H1 (cell line): Measurements from ENCODE around the gene GPR162. TPM values are rescaled to one million over a fixed set of nuclear protein-coding genes. Genes with fewer than 3 reads are reported as not detected.

Source experiments
- CTCF ChIA-PET: fragments of 300-600 bp; sonication (Branson Sonifier 250); formaldehyde crosslinking; loops from one replicate; lab custom pipeline; 2021; ENCODE audit not compliant: partially characterized antibody; lab: Charles Lee
- POLR2A ChIA-PET: fragments of 300-600 bp; sonication (Branson Sonifier 250); formaldehyde crosslinking; loops from one replicate; lab custom pipeline; 2021; ENCODE audit warnings: inconsistent platforms; ENCODE audit not compliant: partially characterized antibody; lab: Charles Lee
- DNase-seq, 2 experiments: peaks; one replicate each; pipeline versions ENCODE4 v3.0.0 to v3.0.0-alpha.2; 2010 to 2022; ENCODE audit warnings: low spot score in 2 of 2, low read depth in 1 of 2, mixed read lengths in 1 of 2
- FAIRE-seq: peaks from 2 replicates; lab custom pipeline; 2011; peaks lifted over from hg19 to GRCh38; lab: Jason Lieb, UNC
- H2AFZ ChIP-seq: 2 replicates; pipeline ENCODE4 v1.8.1; 2012; ENCODE audit warnings: low read length, inconsistent platforms
- H2AK5ac ChIP-seq: 2 replicates; pipeline ENCODE4 v1.6.1; 2013; ENCODE audit warnings: low read depth, low read length
- H2BK120ac ChIP-seq: replicated peaks from 2 replicates; pipeline ENCODE3; 2013; ENCODE audit warnings: low read depth, low read length, inconsistent platforms
- H2BK12ac ChIP-seq: 2 replicates; pipeline ENCODE4 v1.6.1; 2013; ENCODE audit warnings: low read depth, low read length
- H2BK15ac ChIP-seq: 2 replicates; pipeline ENCODE4 v1.6.1; 2013; ENCODE audit warnings: low read length
- H2BK20ac ChIP-seq: 2 replicates; pipeline ENCODE4 v1.6.1; 2013; ENCODE audit warnings: low read length
- H2BK5ac ChIP-seq: 2 replicates; pipeline ENCODE4 v1.6.1; 2013; ENCODE audit warnings: low read depth, low read length
- H3K14ac ChIP-seq: 2 replicates; pipeline ENCODE4 v1.6.1; 2013; ENCODE audit warnings: inconsistent platforms; ENCODE audit not compliant: insufficient read length
- H3K18ac ChIP-seq: 2 replicates; pipeline ENCODE4 v1.6.1; 2013; ENCODE audit warnings: low read length; ENCODE audit errors: extremely low read depth
- H3K23ac ChIP-seq: 2 replicates; pipeline ENCODE4 v1.6.1; 2013; ENCODE audit warnings: inconsistent platforms; ENCODE audit not compliant: insufficient read length
- H3K23me2 ChIP-seq: 2 replicates; pipeline ENCODE4 v1.6.1; 2013; ENCODE audit warnings: low read depth, low read length
- H3K27ac ChIP-seq: 2 replicates; pipeline ENCODE4 v1.6.1; 2011; ENCODE audit warnings: low read depth, low read length, inconsistent platforms
- H3K27me3 ChIP-seq, 4 experiments: replicated peaks in 1 of 4; 1 replicate in 1 of 4; 2 replicates in 3 of 4; pipeline versions ENCODE4 v1.6.1 to v1.8.1; 2011 to 2013; ENCODE audit warnings: low read length in 3 of 4, mild to moderate bottlenecking in 3 of 4, inconsistent platforms in 2 of 4, mixed read lengths in 2 of 4, moderate library complexity in 1 of 4; ENCODE audit not compliant: control insufficient read depth in 3 of 4, insufficient read depth in 3 of 4; ENCODE audit errors: extremely low read depth in 1 of 4
- H3K36me3 ChIP-seq, 4 experiments: 2 replicates each; pipeline versions ENCODE4 v1.6.1 to v1.8.1; 2011 to 2013; ENCODE audit warnings: mild to moderate bottlenecking in 4 of 4, low read length in 3 of 4, moderate library complexity in 2 of 4, control low read depth in 1 of 4, inconsistent platforms in 1 of 4; ENCODE audit not compliant: insufficient read depth in 4 of 4, control insufficient read depth in 2 of 4
- H3K4ac ChIP-seq: replicated peaks from 2 replicates; pipeline ENCODE3; 2013; ENCODE audit warnings: low read length, low read depth, mixed read lengths, inconsistent platforms; ENCODE audit not compliant: insufficient read length
- H3K4me1 ChIP-seq, 4 experiments: replicated peaks in 1 of 4; 1 replicate in 1 of 4; 2 replicates in 3 of 4; pipeline versions ENCODE4 v1.6.1 to v1.8.1; 2011 to 2013; ENCODE audit warnings: low read length in 3 of 4, inconsistent platforms in 2 of 4, mixed read lengths in 1 of 4; ENCODE audit not compliant: insufficient read depth in 4 of 4, control insufficient read depth in 3 of 4
- H3K4me2 ChIP-seq, 2 experiments: 2 replicates each; pipeline versions ENCODE4 v1.6.1 to v1.8.1; 2011 to 2013; ENCODE audit warnings: low read depth in 2 of 2, low read length in 2 of 2, control low read depth in 1 of 2, inconsistent platforms in 1 of 2, mild to moderate bottlenecking in 1 of 2; ENCODE audit not compliant: insufficient read depth in 1 of 2
- H3K4me3 ChIP-seq, 4 experiments: fragments of 200-600, 300-600 bp in 1 of 4; sonication (generic), shearing (Covaris generic), sonication (Bioruptor Twin) in 1 of 4; 2 replicates each; pipeline versions ENCODE4 v1.5.1 to v1.8.1; 2011 to 2016; ENCODE audit warnings: low read length in 4 of 4, low read depth in 3 of 4, control low read depth in 2 of 4, inconsistent platforms in 2 of 4, mild to moderate bottlenecking in 2 of 4, mixed read lengths in 1 of 4, moderate library complexity in 1 of 4; ENCODE audit not compliant: insufficient read depth in 2 of 4; ENCODE audit errors: extremely low read depth in 1 of 4
- H3K56ac ChIP-seq: replicated peaks from 2 replicates; pipeline ENCODE3; 2013; ENCODE audit warnings: low read depth, mild to moderate bottlenecking, mixed read lengths, low read length, inconsistent platforms; ENCODE audit not compliant: insufficient read length
- H3K79me1 ChIP-seq: 2 replicates; pipeline ENCODE4 v1.6.1; 2013; ENCODE audit warnings: low read depth, low read length, control low read depth
- H3K79me2 ChIP-seq, 2 experiments: 2 replicates each; pipeline versions ENCODE4 v1.6.1 to v1.8.1; 2012 to 2013; ENCODE audit warnings: low read length in 2 of 2, mild to moderate bottlenecking in 2 of 2, inconsistent platforms in 1 of 2; ENCODE audit not compliant: insufficient read depth in 2 of 2, control insufficient read depth in 1 of 2
- H3K9ac ChIP-seq, 4 experiments: replicated peaks in 1 of 4; 1 replicate in 1 of 4; 2 replicates in 3 of 4; pipeline versions ENCODE4 v1.6.1 to v1.8.1; 2011 to 2013; ENCODE audit warnings: low read depth in 3 of 4, low read length in 3 of 4, control low read depth in 2 of 4, mild to moderate bottlenecking in 2 of 4, moderate library complexity in 2 of 4, inconsistent platforms in 1 of 4; ENCODE audit errors: extremely low read depth in 1 of 4
- H3K9me3 ChIP-seq, 2 experiments: 2 replicates each; pipeline versions ENCODE4 v1.6.1 to v1.8.1; 2012 to 2013; ENCODE audit warnings: mild to moderate bottlenecking in 2 of 2, moderate library complexity in 2 of 2, control low read depth in 1 of 2, inconsistent platforms in 1 of 2, low read depth in 1 of 2, low read length in 1 of 2, mixed read lengths in 1 of 2; ENCODE audit not compliant: insufficient read depth in 2 of 2
- H4K20me1 ChIP-seq, 2 experiments: replicated peaks in 1 of 2; 2 replicates each; pipeline versions ENCODE3 to v1.8.1; 2011 to 2013; ENCODE audit warnings: inconsistent platforms in 2 of 2, low read length in 2 of 2, mild to moderate bottlenecking in 1 of 2; ENCODE audit not compliant: insufficient read depth in 2 of 2, control insufficient read depth in 1 of 2
- H4K5ac ChIP-seq: 2 replicates; pipeline ENCODE4 v1.6.1; 2013; ENCODE audit warnings: low read length, low read depth, mixed read lengths, inconsistent platforms; ENCODE audit not compliant: insufficient read length
- H4K8ac ChIP-seq: 2 replicates; pipeline ENCODE4 v1.8.0; 2013; ENCODE audit warnings: mild to moderate bottlenecking, moderate library complexity, low read length, inconsistent platforms; ENCODE audit not compliant: insufficient read depth; ENCODE audit errors: extremely low read depth
- H4K91ac ChIP-seq: replicated peaks from 2 replicates; pipeline ENCODE3; 2013; ENCODE audit warnings: low read length, mixed read lengths, inconsistent platforms; ENCODE audit not compliant: insufficient read length
- BCL11A ChIP-seq, 2 experiments: IDR thresholded peaks; one replicate each; pipeline ENCODE4 v1.6.1; 2011; ENCODE audit warnings: low read depth in 2 of 2, low read length in 2 of 2, mild to moderate bottlenecking in 2 of 2
- CHD2 ChIP-seq: IDR thresholded peaks from 2 replicates; pipeline ENCODE4 v1.6.1; 2012; ENCODE audit warnings: low read length, improper control_type of control experiment
- HDAC6 ChIP-seq: IDR thresholded peaks from one replicate; pipeline ENCODE4 v1.7.1; 2012; ENCODE audit warnings: low read depth, mild to moderate bottlenecking, inconsistent platforms, low read length, moderate library complexity
- JUN ChIP-seq: IDR thresholded peaks from 2 replicates; pipeline ENCODE4 v1.6.1; 2011; ENCODE audit warnings: low read depth, mild to moderate bottlenecking, improper control_type of control experiment, low read length
- WGBS, 2 experiments: shearing (Covaris generic) in 1 of 2; methylation state at CpG; one replicate each; pipeline versions ENCODE4 v1.1.6 to v1.1.7; 2013 to 2015; ENCODE audit warnings: low lambda C conversion rate in 2 of 2, mixed read lengths in 2 of 2, inconsistent platforms in 1 of 2, low coverage in 1 of 2, missing lambda C conversion rate in 1 of 2; ENCODE audit not compliant: insufficient replicate concordance in 2 of 2, insufficient coverage in 1 of 2, insufficient read length in 1 of 2; ENCODE audit errors: extremely low coverage in 1 of 2, missing lambda C conversion rate in 1 of 2; 5-methylcytosine and 5-hydroxymethylcytosine counted together
- polyA plus RNA-seq, 7 experiments: library from polyadenylated mRNA; depleted of rRNA in 3 of 7; stranded (reverse) in 5 of 7; unstranded in 2 of 7; fragments of >200 nt in 5 of 7; fragments of 200-250 nt in 2 of 7; gene quantifications; 1 replicate in 5 of 7; 2 replicates in 1 of 7; 4 replicates in 1 of 7; pipeline versions ENCODE4 v1.2.1 to v1.2.3, GENCODE V29; 2011 to 2013; ENCODE audit warnings: missing spikeins in 2 of 7, mixed read lengths in 2 of 7
- total RNA-seq: library from RNA; stranded (reverse); fragmentation: NEBNext Ultra II Directional; extraction: Animal tissue kit (Norgen Biotek cat#: 25700); gene quantifications from 2 replicates; pipeline ENCODE4 v1.2.1, GENCODE V29; 2021

The GPR162 gene
- total and polyA plus RNA-seq, 2 of the 8 experiments (the other 6 are each of a cell fraction or from before 2014, with no cell fraction given) = 7.3 to 8.8 TPM

- peaks cover 0 to 36% (median 26%) of the 10 kb centered on the region in 4 experiments; a peak in 5 of 7 replicates for H3K27me3 ChIP-seq
- no peak overlapping the region for H3K27ac ChIP-seq
- peaks cover 5 to 35% (median 25%) of the 10 kb centered on the region in 4 experiments for H3K4me1 ChIP-seq
Measured at GRCh38 chr12:6775185-6776174, 46.1 kb upstream of the GPR162 start.

More at GRCh38 chr12:6775185-6776174, 46.1 kb upstream of the GPR162 start:
- Histone ChIP-seq H3K4me2 (no peak overlapping the region), H3K79me1 (no peaks in the 10 kb centered on the region), H3K56ac (no peak overlapping the region), H3K23me2 (peaks cover 15% of the 10 kb centered on the region), H2BK20ac (no peak overlapping the region), H2AK5ac (0 out of 2 replicates have a peak overlapping the region, but pooled peaks have one; percentile 42), H3K9me3 (no peaks in the 10 kb centered on the region), H3K14ac (no peak overlapping the region), H2AFZ (no peak overlapping the region), H3K4ac (no peak overlapping the region), H2BK12ac (no peak overlapping the region), H3K79me2 (no peaks in the 10 kb centered on the region), H4K20me1 (peaks cover 0 to 6% of the 10 kb centered on the region in 2 experiments), H3K23ac (no peak overlapping the region), H2BK120ac (no peak overlapping the region), H3K18ac (0 out of 2 replicates have a peak overlapping the region, but pooled peaks have one; percentile 20), H2BK15ac (0 out of 2 replicates have a peak overlapping the region, but pooled peaks have one; percentile 72), H4K8ac (no peak overlapping the region), H2BK5ac (no peak overlapping the region), H3K36me3 (peaks cover 0 to 12% (median 5%) of the 10 kb centered on the region in 4 experiments; a peak in 6 of 8 replicates), H3K4me3 (no peak overlapping the region), H3K9ac (no peak overlapping the region), H4K5ac (no peak overlapping the region), H4K91ac (no peak overlapping the region)
- whole genome bisulfite sequencing, 2 experiments = 85% methylated on average over 16 of the region's 16 CpGs; no CpG with 5 or more reads in 1 of the 2 experiments
- FAIRE-seq (no peak), DNase-seq (no peak)
- CTCF ChIA-PET = interaction anchor here (0.9 to 29.6 kb wide), 4 partner anchors 9 to 54 kb away, joined by 3 to 532 read pairs (median 217); partner anchors contain the start of genes GNB3, GPR162, MLF2 and P3H3
- no peak for TF ChIP-seq CHD2
- TF ChIP-seq BCL11A (IDR thresholded peaks at IDR 0.05; ENCODE audit: low read depth in 2 of 2, low read length in 2 of 2) = no peak
- no peak for TF ChIP-seq HDAC6
- TF ChIP-seq JUN = no peak
- POLR2A ChIA-PET = interaction anchor here (1.0 to 11.6 kb wide), 9 partner anchors 8 to 92 kb away, joined by 3 to 151 read pairs (median 4); partner anchors contain the start of genes MLF2, PTMS, TPI1 and ZNF384
